WTC11 (cell line): Measurements from ENCODE around the gene PRELID3B. TPM values are rescaled to one million over a fixed set of nuclear protein-coding genes. Genes with fewer than 3 reads are reported as not detected.

Experiments
- ATAC-seq: fragments of 200-7000 bp; cut with Tn5 transposase; 2 replicates; pipeline ENCODE4 v1.10.0; 2021; ENCODE audit warnings: mild to moderate bottlenecking, moderate library complexity
- CTCF ChIA-PET: fragments of 300-600 bp; sonication (Branson Sonifier 250); formaldehyde crosslinking; loops from one replicate; lab custom pipeline; 2021; ENCODE audit warnings: antibody characterized with exemption; lab: Charles Lee
- POLR2A ChIA-PET: fragments of 350-600 bp; sonication (Branson Sonifier 250); formaldehyde crosslinking; loops from one replicate; lab custom pipeline; 2021; ENCODE audit warnings: antibody characterized with exemption; lab: Charles Lee
- DNase-seq: peaks from one replicate; pipeline ENCODE4 v3.0.0; 2021; ENCODE audit warnings: low spot score
- H3K27ac Mint-ChIP-seq: 2 replicates; pipeline ENCODE4 v1.8.0; 2021; ENCODE audit warnings: mixed read lengths
- H3K27me3 Mint-ChIP-seq: 2 replicates; pipeline ENCODE4 v1.8.0; 2021; ENCODE audit warnings: low read depth, mild to moderate bottlenecking, moderate library complexity, mixed read lengths
- H3K36me3 Mint-ChIP-seq: 2 replicates; pipeline ENCODE4 v1.8.0; 2021; ENCODE audit warnings: mixed read lengths
- H3K4me1 Mint-ChIP-seq: 2 replicates; pipeline ENCODE4 v1.8.0; 2022; ENCODE audit warnings: mixed read lengths
- H3K4me3 Mint-ChIP-seq: 2 replicates; pipeline ENCODE4 v1.8.0; 2021; ENCODE audit warnings: mild to moderate bottlenecking, moderate library complexity, mixed read lengths
- H3K9me3 Mint-ChIP-seq: 2 replicates; pipeline ENCODE4 v1.8.0; 2021; ENCODE audit warnings: mixed read lengths
- CREM ChIP-seq: sonication (generic); formaldehyde crosslinking; IDR thresholded peaks from 2 replicates; pipeline ENCODE4 v1.8.1; 2022; ENCODE audit warnings: mild to moderate bottlenecking, missing genetic modification reagents, moderate library complexity
- FOXP1 ChIP-seq: sonication (generic); formaldehyde crosslinking; IDR thresholded peaks from 2 replicates; pipeline ENCODE4 v1.8.0; 2022; ENCODE audit warnings: missing genetic modification reagents, mild to moderate bottlenecking, moderate library complexity, borderline replicate concordance
- HMGA2 ChIP-seq: fragments of 250-450 bp; sonication (Bioruptor Pico); IDR thresholded peaks from 2 replicates; pipeline ENCODE4 v1.4.0; 2021; ENCODE audit warnings: mild to moderate bottlenecking, moderate library complexity
- JUN ChIP-seq: sonication (generic); formaldehyde crosslinking; IDR thresholded peaks from 2 replicates; pipeline ENCODE4 v1.8.0; 2023; ENCODE audit warnings: mild to moderate bottlenecking, missing genetic modification reagents
- NR1H2 ChIP-seq: sonication (generic); formaldehyde crosslinking; IDR thresholded peaks from 2 replicates; pipeline ENCODE4 v1.9.0; 2021; ENCODE audit warnings: mild to moderate bottlenecking, moderate library complexity, missing genetic modification reagents
- ZNF263 ChIP-seq: sonication (generic); formaldehyde crosslinking; IDR thresholded peaks from 2 replicates; pipeline ENCODE4 v1.8.1; 2022; ENCODE audit warnings: low read depth, mild to moderate bottlenecking, moderate library complexity, missing genetic modification reagents
- ZNF396 ChIP-seq: fragments of 250-450 bp; sonication (Bioruptor Pico); IDR thresholded peaks from 2 replicates; pipeline ENCODE4 v1.8.0; 2021; ENCODE audit warnings: mild to moderate bottlenecking, moderate library complexity, borderline replicate concordance
- total RNA-seq: library from RNA; stranded (reverse); gene quantifications from 3 replicates; pipeline ENCODE4 v1.2.3, GENCODE V29; 2021
- TF ChIP-seq, protein P1 (sequence below): sonication (generic); formaldehyde crosslinking; IDR thresholded peaks from 2 replicates; pipeline ENCODE4 v1.8.0; 2022; ENCODE audit warnings: mild to moderate bottlenecking, missing genetic modification reagents
- TF ChIP-seq, protein P2 (sequence below): fragments of 250-450 bp; sonication (Bioruptor Pico); IDR thresholded peaks from 2 replicates; pipeline ENCODE4 v2.1.2; 2022; ENCODE audit warnings: mild to moderate bottlenecking, moderate library complexity
- TF ChIP-seq, protein P3 (sequence below): sonication (generic); formaldehyde crosslinking; IDR thresholded peaks from 2 replicates; pipeline ENCODE4 v1.8.1; 2023; ENCODE audit warnings: mild to moderate bottlenecking, moderate library complexity, missing genetic modification reagents
- TF ChIP-seq, protein P4 (sequence below): fragments of 250-450 bp; sonication (Bioruptor Pico); conservative IDR thresholded peaks from 2 replicates; pipeline ENCODE4 v1.9.0; 2021; ENCODE audit warnings: mild to moderate bottlenecking
- TF ChIP-seq, protein P5 (sequence below): sonication (generic); formaldehyde crosslinking; IDR thresholded peaks from 2 replicates; pipeline ENCODE4 v1.8.0; 2022; ENCODE audit warnings: missing genetic modification reagents
- TF ChIP-seq, protein P6 (sequence below): sonication (generic); formaldehyde crosslinking; IDR thresholded peaks from 2 replicates; pipeline ENCODE4 v1.8.0; 2023; ENCODE audit warnings: mild to moderate bottlenecking, missing genetic modification reagents

PRELID3B gene
- total RNA-seq, 1 experiment from 2014 or later = 46.9 TPM

DNA sequence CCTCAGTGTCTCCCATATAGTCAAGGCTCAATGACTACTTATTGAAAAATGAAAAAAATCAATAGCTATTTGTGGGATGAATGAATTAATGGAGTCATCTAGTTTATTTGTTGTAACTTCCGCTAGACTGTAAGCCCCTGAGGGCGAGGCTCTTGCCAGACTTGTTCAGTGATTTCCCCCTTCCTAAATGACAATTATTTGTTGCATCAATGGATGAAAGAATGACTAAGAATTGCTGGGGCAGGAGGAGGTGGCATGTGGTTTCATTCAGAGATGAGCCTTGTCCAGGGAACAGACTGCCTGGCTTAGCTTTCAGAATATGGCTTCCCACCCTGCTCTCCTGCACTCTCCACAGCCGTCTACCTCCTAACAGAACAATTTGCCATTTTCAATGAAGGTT lies 1.1 kb upstream of the PRELID3B start:
- Mint-ChIP-seq H3K9me3 (no peaks in the 10 kb centered on the region), H3K4me3 (peak overlapping the region; percentile 61; the same call in 1 of the 2 replicates), H3K4me1 (peaks cover 20% of the 10 kb centered on the region), H3K36me3 (peaks cover 8% of the 10 kb centered on the region), H3K27me3 (peaks cover 26% of the 10 kb centered on the region), H3K27ac (no peak overlapping the region)
- CTCF ChIA-PET = interaction anchor here (0.8 to 2.7 kb wide), 4 partner anchors 69 to 412 kb away, joined by 3 to 6 read pairs (median 4); no protein-coding TSS in a partner anchor
- DNase-seq (no peak), ATAC-seq (no peak)
- POLR2A ChIA-PET = no interaction called here
- TF ChIP-seq, protein P1, sequence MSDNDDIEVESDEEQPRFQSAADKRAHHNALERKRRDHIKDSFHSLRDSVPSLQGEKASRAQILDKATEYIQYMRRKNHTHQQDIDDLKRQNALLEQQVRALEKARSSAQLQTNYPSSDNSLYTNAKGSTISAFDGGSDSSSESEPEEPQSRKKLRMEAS = no peak
- TF ChIP-seq FOXP1 (CRISPR knock-in tag) = no peak
- no peak for TF ChIP-seq ZNF396
- TF ChIP-seq HMGA2 (CRISPR knock-in tag) = no peak
- TF ChIP-seq, protein P2, sequence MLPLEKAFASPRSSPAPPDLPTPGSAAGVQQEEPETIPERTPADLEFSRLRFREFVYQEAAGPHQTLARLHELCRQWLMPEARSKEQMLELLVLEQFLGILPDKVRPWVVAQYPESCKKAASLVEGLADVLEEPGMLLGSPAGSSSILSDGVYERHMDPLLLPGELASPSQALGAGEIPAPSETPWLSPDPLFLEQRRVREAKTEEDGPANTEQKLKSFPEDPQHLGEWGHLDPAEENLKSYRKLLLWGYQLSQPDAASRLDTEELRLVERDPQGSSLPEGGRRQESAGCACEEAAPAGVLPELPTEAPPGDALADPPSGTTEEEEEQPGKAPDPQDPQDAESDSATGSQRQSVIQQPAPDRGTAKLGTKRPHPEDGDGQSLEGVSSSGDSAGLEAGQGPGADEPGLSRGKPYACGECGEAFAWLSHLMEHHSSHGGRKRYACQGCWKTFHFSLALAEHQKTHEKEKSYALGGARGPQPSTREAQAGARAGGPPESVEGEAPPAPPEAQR (CRISPR knock-in tag) = no peak
- TF ChIP-seq ZNF263 (CRISPR knock-in tag) = no peak
- no peak for TF ChIP-seq NR1H2 (CRISPR knock-in tag)
- no peak for TF ChIP-seq JUN (CRISPR knock-in tag)
- TF ChIP-seq, protein P3, sequence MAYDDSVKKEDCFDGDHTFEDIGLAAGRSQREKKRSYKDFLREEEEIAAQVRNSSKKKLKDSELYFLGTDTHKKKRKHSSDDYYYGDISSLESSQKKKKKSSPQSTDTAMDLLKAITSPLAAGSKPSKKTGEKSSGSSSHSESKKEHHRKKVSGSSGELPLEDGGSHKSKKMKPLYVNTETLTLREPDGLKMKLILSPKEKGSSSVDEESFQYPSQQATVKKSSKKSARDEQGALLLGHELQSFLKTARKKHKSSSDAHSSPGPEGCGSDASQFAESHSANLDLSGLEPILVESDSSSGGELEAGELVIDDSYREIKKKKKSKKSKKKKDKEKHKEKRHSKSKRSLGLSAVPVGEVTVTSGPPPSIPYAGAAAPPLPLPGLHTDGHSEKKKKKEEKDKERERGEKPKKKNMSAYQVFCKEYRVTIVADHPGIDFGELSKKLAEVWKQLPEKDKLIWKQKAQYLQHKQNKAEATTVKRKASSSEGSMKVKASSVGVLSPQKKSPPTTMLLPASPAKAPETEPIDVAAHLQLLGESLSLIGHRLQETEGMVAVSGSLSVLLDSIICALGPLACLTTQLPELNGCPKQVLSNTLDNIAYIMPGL (CRISPR knock-in tag) = no peak
- no peak for TF ChIP-seq CREM (CRISPR knock-in tag)
- TF ChIP-seq, protein P4, sequence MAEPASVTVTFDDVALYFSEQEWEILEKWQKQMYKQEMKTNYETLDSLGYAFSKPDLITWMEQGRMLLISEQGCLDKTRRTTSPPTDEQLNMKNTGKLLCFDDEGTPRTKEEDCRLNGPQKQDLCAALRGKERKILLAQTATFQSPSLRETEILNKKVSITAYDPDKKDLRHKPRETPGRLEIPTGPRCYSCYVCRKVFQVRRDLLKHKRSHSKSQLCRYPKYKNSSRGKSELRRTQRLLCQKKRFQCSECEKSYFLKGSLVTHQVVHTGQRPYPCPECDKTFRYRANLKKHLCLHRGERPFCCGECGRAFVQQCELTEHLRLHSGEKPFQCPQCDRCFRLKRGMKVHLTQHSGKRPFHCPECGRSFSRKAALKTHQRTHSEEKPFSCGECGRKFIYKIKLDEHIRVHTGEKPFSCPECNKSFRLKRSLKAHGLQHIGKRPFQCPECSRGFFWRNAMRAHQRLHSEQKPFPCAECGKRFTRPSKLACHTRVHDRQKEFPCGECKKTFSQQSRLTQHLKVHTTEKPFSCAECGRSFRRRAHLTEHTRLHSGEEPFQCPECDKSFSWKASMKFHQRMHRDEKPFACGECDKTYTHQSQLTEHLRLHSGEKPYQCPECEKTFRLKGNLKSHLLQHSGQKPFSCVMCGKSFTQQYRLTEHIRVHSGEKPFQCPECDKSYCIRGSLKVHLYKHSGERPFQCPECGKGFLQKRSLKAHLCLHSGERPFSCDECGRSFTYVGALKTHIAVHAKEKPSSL (CRISPR knock-in tag) = no peak
- TF ChIP-seq, protein P5, sequence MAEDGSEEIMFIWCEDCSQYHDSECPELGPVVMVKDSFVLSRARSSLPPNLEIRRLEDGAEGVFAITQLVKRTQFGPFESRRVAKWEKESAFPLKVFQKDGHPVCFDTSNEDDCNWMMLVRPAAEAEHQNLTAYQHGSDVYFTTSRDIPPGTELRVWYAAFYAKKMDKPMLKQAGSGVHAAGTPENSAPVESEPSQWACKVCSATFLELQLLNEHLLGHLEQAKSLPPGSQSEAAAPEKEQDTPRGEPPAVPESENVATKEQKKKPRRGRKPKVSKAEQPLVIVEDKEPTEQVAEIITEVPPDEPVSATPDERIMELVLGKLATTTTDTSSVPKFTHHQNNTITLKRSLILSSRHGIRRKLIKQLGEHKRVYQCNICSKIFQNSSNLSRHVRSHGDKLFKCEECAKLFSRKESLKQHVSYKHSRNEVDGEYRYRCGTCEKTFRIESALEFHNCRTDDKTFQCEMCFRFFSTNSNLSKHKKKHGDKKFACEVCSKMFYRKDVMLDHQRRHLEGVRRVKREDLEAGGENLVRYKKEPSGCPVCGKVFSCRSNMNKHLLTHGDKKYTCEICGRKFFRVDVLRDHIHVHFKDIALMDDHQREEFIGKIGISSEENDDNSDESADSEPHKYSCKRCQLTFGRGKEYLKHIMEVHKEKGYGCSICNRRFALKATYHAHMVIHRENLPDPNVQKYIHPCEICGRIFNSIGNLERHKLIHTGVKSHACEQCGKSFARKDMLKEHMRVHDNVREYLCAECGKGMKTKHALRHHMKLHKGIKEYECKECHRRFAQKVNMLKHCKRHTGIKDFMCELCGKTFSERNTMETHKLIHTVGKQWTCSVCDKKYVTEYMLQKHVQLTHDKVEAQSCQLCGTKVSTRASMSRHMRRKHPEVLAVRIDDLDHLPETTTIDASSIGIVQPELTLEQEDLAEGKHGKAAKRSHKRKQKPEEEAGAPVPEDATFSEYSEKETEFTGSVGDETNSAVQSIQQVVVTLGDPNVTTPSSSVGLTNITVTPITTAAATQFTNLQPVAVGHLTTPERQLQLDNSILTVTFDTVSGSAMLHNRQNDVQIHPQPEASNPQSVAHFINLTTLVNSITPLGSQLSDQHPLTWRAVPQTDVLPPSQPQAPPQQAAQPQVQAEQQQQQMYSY (CRISPR knock-in tag) = no peak
- TF ChIP-seq, protein P6, sequence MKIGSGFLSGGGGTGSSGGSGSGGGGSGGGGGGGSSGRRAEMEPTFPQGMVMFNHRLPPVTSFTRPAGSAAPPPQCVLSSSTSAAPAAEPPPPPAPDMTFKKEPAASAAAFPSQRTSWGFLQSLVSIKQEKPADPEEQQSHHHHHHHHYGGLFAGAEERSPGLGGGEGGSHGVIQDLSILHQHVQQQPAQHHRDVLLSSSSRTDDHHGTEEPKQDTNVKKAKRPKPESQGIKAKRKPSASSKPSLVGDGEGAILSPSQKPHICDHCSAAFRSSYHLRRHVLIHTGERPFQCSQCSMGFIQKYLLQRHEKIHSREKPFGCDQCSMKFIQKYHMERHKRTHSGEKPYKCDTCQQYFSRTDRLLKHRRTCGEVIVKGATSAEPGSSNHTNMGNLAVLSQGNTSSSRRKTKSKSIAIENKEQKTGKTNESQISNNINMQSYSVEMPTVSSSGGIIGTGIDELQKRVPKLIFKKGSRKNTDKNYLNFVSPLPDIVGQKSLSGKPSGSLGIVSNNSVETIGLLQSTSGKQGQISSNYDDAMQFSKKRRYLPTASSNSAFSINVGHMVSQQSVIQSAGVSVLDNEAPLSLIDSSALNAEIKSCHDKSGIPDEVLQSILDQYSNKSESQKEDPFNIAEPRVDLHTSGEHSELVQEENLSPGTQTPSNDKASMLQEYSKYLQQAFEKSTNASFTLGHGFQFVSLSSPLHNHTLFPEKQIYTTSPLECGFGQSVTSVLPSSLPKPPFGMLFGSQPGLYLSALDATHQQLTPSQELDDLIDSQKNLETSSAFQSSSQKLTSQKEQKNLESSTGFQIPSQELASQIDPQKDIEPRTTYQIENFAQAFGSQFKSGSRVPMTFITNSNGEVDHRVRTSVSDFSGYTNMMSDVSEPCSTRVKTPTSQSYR (CRISPR knock-in tag) = no peak
